NCI-H460 (cell line): Measurements from ENCODE around the gene DMKN. TPM values are rescaled to one million over a fixed set of nuclear protein-coding genes. Genes with fewer than 3 reads are reported as not detected.
A peak's percentile ranks its signal among the peaks of the same experiment; 100 is the strongest.

Experiments
- DNase-seq: peaks from one replicate; pipeline ENCODE4 v3.0.0-alpha.2; 2016; ENCODE audit warnings: low read depth; ENCODE audit errors: extremely low read depth
- total RNA-seq: library from RNA; depleted of rRNA; stranded (reverse); fragments of >200 nt; shearing (Covaris generic); gene quantifications from 2 replicates; pipeline ENCODE4 v1.2.3, GENCODE V29; 2014

The DMKN gene
- total RNA-seq, 1 experiment from 2014 or later: 0.40 TPM

- no peak for DNase-seq
These were observed 36.6 kb upstream of the DMKN start for GRCh38 chr19:35549879-35550523.

DNA sequence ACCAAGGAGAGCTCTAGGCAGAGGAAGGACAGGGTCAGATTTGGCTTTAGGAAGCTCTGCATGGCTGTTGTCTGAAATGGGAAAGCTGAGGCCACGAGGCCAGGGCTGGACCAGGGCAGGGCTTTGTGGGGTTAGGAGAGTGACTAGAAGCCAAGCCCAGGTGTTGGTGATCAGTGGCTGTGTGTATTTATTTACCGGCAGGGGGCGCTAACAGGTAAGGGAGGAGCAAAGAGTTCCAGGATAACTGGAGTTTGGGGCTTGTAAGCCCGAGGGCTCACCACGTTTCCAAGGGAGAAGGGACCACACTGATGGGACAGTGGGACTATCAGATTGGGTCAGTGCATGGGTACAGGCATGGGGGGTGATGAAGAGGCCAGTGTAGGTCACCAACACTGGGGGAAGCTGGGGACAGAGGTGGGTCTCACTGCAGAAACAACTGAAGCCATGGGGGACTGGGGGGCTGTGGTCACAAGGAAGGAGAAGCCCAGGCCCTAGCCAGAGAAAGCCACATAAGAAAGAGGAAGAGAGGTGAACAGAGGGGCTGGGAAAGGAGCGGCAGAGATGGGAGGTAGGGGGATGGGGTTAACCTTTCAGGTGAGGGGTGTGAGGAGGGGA lies 35.8 kb upstream of the DMKN start:
- DNase-seq: peak; percentile 76

DNA sequence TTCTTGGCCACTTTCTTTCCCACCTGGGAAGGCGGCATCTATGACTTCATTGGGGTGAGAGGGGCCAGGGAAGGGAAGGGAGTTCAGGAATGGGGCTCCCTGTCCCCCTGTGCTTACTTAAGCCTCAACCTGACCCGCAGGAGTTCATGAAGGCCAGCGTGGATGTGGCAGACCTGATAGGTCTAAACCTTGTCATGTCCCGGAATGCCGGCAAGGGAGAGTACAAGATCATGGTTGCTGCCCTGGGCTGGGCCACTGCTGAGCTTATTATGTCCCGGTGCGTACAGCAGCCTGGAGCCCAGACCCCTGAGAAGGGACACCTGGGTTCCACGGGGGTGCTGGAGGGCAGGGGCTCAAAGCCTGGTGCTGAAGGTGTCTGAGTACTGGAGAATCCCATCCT lies 33.1 kb upstream of the DMKN start:
- no peak for DNase-seq

DNA sequence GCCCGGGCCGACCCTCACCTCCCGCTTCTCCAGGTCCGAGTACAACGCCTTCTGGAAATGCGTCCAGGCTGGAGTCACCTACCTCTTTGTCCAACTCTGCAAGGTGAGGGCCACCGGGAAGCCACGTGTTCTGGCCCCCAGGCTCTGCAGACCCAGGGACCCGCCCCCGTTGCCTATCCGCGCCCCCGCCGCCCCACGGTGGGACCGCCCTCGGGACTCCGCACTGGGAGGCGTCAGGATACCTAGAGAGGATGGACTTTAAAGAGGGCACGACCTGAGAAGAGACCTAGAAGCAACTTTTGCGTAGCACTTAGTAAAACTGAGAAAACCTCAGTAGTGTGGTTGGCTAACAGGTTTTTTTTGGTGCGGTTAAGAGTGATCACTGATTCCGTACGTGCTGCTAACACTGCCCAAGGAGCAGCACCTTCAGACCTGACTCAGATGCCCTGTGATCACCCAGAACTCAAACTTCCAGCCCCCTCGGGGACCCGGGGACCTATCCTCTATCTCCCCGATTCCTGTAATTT lies 32.5 kb upstream of the DMKN start:
- no peak for DNase-seq

DNA sequence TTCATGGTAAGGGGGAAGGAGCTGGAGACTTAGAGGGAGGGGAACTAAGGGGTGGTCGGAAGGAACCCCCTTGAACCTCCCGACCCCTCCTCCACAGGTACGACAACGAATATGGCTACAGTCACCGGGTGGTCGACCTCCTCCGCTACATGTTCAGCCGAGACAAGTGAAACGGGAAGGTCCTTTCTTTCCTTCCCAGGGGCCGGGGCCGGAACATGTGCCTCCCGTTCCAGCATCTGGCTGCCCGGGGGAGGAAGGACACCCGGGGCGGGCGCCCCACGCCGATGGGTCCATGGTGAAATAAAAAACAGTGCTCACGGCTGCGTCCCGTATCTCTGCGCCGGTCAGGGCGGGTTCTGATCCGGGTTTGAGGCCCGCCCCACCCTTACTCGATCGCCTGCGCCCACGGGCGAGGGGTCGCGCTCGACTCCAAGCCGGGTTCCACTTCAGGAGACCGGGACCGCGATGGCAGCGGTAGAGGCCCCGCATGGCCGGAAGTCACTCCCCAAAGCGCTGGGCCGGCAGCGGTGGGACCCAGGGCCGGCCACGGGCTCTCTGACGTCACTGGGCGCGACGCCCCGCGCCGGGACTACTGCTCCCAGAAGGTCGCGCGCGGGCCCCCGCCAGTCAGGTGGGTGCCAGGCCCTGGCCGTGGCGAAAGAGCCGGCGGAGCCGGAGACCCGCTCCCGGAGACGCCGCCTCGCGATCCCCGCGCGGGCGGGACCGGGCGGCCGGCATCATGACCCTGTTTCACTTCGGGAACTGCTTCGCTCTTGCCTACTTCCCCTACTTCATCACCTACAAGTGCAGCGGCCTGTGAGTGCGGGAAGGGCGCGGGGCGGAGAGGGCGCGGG lies 31.8 kb upstream of the DMKN start, which contains the start of gene TMEM147:
Gene TMEM147, plus strand, starts transcription at position 626 of the 854 bp plus-strand sequence. Its CDS starts 114 bp downstream, at position 740.
- peak; percentile 83 for DNase-seq

- no peak for DNase-seq
These were observed 30.8 kb upstream of the DMKN start for GRCh38 chr19:35544110-35544802.

DNA sequence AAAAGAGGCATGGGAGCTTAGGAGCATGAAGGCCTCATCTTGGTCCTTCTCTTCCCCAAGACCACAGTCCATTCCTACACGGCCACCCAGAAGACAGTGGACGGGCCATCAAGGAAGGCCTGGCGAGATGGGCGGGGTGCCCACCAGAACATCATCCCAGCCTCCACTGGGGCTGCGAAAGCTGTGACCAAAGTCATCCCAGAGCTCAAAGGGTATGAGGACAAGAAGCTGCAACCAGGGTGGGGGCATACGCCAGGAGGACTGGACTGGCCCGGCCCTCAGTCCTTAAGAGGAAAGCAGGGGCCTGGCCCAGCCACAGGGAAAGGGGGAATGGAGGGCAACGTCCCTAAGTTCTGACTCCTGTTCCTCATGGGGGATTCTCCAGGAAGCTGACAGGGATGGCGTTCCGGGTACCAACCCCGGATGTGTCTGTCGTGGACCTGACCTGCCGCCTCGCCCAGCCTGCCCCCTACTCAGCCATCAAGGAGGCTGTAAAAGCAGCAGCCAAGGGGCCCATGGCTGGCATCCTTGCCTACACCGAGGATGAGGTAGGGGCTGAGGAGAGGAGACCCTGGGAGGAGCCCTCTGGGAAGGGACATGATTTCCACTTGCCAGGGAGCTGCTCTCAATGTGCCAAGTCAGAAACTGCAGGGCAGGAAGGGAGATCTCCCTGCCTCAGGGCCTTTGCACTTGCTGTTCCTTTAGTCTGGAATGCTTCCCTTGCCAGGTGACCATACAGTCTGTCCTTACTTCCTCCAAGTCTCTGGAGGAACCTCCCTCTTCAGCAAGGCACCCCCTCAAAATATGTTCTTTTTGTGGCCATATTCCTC lies 30.0 kb upstream of the DMKN start:
- no peak for DNase-seq

- DNase-seq: no peak
These were observed 28.8 kb upstream of the DMKN start for GRCh38 chr19:35542209-35542608.

- no peak for DNase-seq
These were observed 27.0 kb upstream of the DMKN start for GRCh38 chr19:35540356-35540927.

GRCh38 chr19:35539850-35540249 lies 26.4 kb upstream of the DMKN start:
- DNase-seq: no peak

- no peak for DNase-seq
These were observed 25.9 kb upstream of the DMKN start for GRCh38 chr19:35539314-35539713.

GRCh38 chr19:35534803-35535480 lies 21.5 kb upstream of the DMKN start:
- DNase-seq: no peak

GRCh38 chr19:35533822-35534392 lies 20.5 kb upstream of the DMKN start:
- DNase-seq: no peak

DNA sequence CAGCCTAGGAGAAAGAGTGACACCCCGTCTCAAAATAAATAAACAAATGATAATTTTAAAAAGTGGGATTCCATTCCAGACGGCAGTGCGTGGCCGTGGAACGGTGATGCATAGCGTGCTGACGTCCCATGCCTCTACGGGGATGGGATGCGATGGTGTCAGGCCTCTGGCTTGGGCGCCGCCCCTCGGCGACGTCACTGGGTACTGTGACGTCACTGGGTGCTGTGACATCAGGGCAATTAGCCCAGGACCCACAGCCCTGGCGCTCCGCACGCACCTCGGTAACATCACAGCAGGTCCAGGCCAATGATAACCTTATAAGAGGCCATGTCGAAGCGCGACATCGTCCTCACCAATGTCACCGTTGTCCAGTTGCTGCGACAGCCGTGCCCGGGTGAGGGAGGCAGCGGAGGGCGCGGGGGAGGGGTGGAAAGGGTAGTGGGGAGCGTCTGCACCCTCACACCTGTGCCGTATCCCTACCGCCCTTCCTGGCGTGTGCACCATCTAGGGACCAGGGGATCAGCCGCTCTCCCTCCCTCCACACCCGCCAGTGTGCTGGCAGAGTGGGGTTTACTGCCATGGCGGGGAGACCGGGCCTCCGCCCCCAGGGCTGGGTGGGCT lies 19.9 kb upstream of the DMKN start, which contains the start of gene GAPDHS:
Gene GAPDHS, plus strand, starts transcription at position 256 of the 621 bp plus-strand sequence. Its CDS starts 72 bp downstream, at position 328.
- DNase-seq: no peak

GRCh38 chr19:35531291-35531690 lies 17.8 kb upstream of the DMKN start:
- DNase-seq: no peak

- no peak for DNase-seq
These were observed 16.1 kb upstream of the DMKN start for GRCh38 chr19:35529241-35530218.
